ENCODE data around the gene ASTN2. TPM values are rescaled to one million over a fixed set of nuclear protein-coding genes. Genes with fewer than 3 reads are reported as not detected.

Gene ASTN2
- total RNA-seq, 5 donors from 2014 or later (not counting 1 experiment from before 2014, with no cell fraction given): 3.7 to 4.8 (median 4.4) TPM

DNA sequence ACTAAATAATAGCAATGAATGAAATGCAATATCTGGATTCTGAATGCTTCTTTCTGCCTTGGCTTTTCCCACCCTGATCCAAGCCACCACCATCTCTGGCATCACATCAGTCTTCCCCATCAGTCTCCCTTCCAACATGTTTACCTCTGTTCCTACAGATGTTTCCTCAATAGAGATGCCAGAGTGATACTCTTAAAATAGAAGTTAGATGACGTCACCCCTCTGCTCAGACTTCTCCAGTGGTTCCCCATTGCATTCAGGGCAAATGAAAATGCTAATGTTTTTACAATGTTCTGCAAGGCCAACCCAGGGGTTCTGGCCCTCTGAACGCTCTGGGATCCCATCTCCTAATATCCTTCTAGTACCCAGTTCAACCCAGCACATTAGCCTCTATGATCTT, 422.0 kb downstream of the ASTN2 start:
- WGBS (ENCODE audit: insufficient coverage): 15% methylated on average over 1 of the region's 2 CpGs
- no peak for DNase-seq
- H3K4me3 Mint-ChIP-seq: no peak overlapping the region
- H3K36me3 Mint-ChIP-seq: no peaks in the 10 kb centered on the region
- H3K9me3 Mint-ChIP-seq: peaks cover 0 to 14% (median 0%) of the 10 kb centered on the region in 3 donors
- ChIA-PET CTCF (no interaction called here), POLR2A (no interaction called here)
- Histone ChIP-seq H3K27ac (ENCODE audit: low read length) (no peak overlapping the region), H3K9me3 (no peaks in the 10 kb centered on the region), H3K4me3 (ENCODE audit: control insufficient read depth in 1 of 2, extremely low read depth in 1 of 2, low read length in 1 of 2) (no peak overlapping the region), H3K36me3 (ENCODE audit: control insufficient read depth in 2 of 2, extremely low read depth in 1 of 2, insufficient read depth in 1 of 2, low read length in 1 of 2) (no peaks in the 10 kb centered on the region), H3K27me3 (replicated peaks in 1 of 2; ENCODE audit: control insufficient read depth in 2 of 2, extremely low read depth in 1 of 2, insufficient read depth in 2 of 2, low read length in 1 of 2) (no peaks in the 10 kb centered on the region), H3K4me1 (ENCODE audit: control insufficient read depth in 1 of 2, extremely low read depth in 1 of 2, insufficient read depth in 2 of 2, low read length in 2 of 2) (no peaks in the 10 kb centered on the region)
- H3K27ac Mint-ChIP-seq: no peak overlapping the region
- ATAC-seq (replicated peaks in 1 of 4): no peak
- H3K27me3 Mint-ChIP-seq: peaks cover 0 to 8% of the 10 kb centered on the region in 2 donors
- no peaks in the 10 kb centered on the region for H3K4me1 Mint-ChIP-seq

GRCh38 chr9:116991051-116991450, 423.8 kb downstream of the ASTN2 start:
- CTCF ChIA-PET: no interaction called here
- no peak overlapping the region for H3K27ac Mint-ChIP-seq

DNA sequence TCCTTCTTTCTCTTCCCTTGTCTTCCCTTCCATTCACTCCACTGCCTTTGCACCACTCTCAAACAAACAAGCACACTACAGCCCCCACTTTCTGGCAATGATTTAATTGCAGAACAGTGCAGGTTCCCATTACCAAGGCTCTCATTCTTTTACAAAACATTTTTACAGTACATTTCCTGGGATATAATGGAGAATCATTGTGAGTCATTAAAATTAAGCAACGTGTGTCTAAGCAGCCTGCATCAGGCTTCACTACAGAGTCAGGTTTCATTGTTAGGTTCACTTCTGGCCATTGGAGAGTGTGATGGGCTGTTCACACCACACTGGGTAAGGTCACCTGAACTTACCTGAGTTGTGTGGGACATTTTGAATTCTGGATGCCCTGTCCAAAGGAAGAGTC, 424.3 kb downstream of the ASTN2 start:
- Histone ChIP-seq H3K4me3 (ENCODE audit: control insufficient read depth in 1 of 2, extremely low read depth in 1 of 2, low read length in 1 of 2) (no peak overlapping the region), H3K27me3 (replicated peaks in 1 of 2; ENCODE audit: control insufficient read depth in 2 of 2, extremely low read depth in 1 of 2, insufficient read depth in 2 of 2, low read length in 1 of 2) (peaks cover 0 to 3% of the 10 kb centered on the region in 2 experiments), H3K9me3 (no peaks in the 10 kb centered on the region), H3K27ac (ENCODE audit: low read length) (no peak overlapping the region), H3K4me1 (ENCODE audit: control insufficient read depth in 1 of 2, extremely low read depth in 1 of 2, insufficient read depth in 2 of 2, low read length in 2 of 2) (no peaks in the 10 kb centered on the region), H3K36me3 (ENCODE audit: control insufficient read depth in 2 of 2, extremely low read depth in 1 of 2, insufficient read depth in 1 of 2, low read length in 1 of 2) (no peaks in the 10 kb centered on the region)
- WGBS (ENCODE audit: insufficient coverage): no CpG with 5 or more reads among the region's 1 CpG
- Mint-ChIP-seq H3K36me3 (no peaks in the 10 kb centered on the region), H3K4me3 (no peak overlapping the region), H3K27me3 (peaks cover 0 to 8% of the 10 kb centered on the region in 2 donors), H3K4me1 (no peaks in the 10 kb centered on the region), H3K27ac (no peak overlapping the region), H3K9me3 (peaks cover 0 to 9% (median 0%) of the 10 kb centered on the region in 3 donors)
- CTCF ChIA-PET: no interaction called here
- POLR2A ChIA-PET: no interaction called here
- DNase-seq: no peak
- ATAC-seq (replicated peaks in 1 of 4): no peak

More at GRCh38 chr9:116991051-116991450, 423.8 kb downstream of the ASTN2 start:
- H3K27me3 ChIP-seq (replicated peaks in 1 of 2; ENCODE audit: control insufficient read depth in 2 of 2, extremely low read depth in 1 of 2, insufficient read depth in 2 of 2, low read length in 1 of 2): no peaks in the 10 kb centered on the region
- H3K9me3 ChIP-seq: no peaks in the 10 kb centered on the region
- Mint-ChIP-seq H3K4me3 (no peak overlapping the region), H3K36me3 (no peaks in the 10 kb centered on the region), H3K9me3 (peaks cover 0 to 9% (median 0%) of the 10 kb centered on the region in 3 donors), H3K4me1 (no peaks in the 10 kb centered on the region), H3K27me3 (peaks cover 0 to 8% of the 10 kb centered on the region in 2 donors)
- H3K4me3 ChIP-seq (ENCODE audit: control insufficient read depth in 1 of 2, extremely low read depth in 1 of 2, low read length in 1 of 2): no peak overlapping the region
- H3K36me3 ChIP-seq (ENCODE audit: control insufficient read depth in 2 of 2, extremely low read depth in 1 of 2, insufficient read depth in 1 of 2, low read length in 1 of 2): no peaks in the 10 kb centered on the region
- POLR2A ChIA-PET: no interaction called here
- 60% methylated on average over 1 of the region's 2 CpGs for WGBS (ENCODE audit: insufficient coverage)
- ATAC-seq (replicated peaks in 1 of 4) (no peak), DNase-seq (no peak)
- H3K27ac ChIP-seq (ENCODE audit: low read length): no peak overlapping the region
- H3K4me1 ChIP-seq (ENCODE audit: control insufficient read depth in 1 of 2, extremely low read depth in 1 of 2, insufficient read depth in 2 of 2, low read length in 2 of 2): no peaks in the 10 kb centered on the region

GRCh38 chr9:116987721-116988485, 427.0 kb downstream of the ASTN2 start:
- ATAC-seq (replicated peaks in 1 of 4) (no peak), DNase-seq (no peak)
- Histone ChIP-seq H3K36me3 (ENCODE audit: control insufficient read depth in 2 of 2, extremely low read depth in 1 of 2, insufficient read depth in 1 of 2, low read length in 1 of 2) (no peaks in the 10 kb centered on the region), H3K4me3 (ENCODE audit: control insufficient read depth in 1 of 2, extremely low read depth in 1 of 2, low read length in 1 of 2) (no peak overlapping the region), H3K27me3 (replicated peaks in 1 of 2; ENCODE audit: control insufficient read depth in 2 of 2, extremely low read depth in 1 of 2, insufficient read depth in 2 of 2, low read length in 1 of 2) (peaks cover 0 to 6% of the 10 kb centered on the region in 2 experiments), H3K27ac (ENCODE audit: low read length) (no peak overlapping the region), H3K9me3 (no peaks in the 10 kb centered on the region), H3K4me1 (ENCODE audit: control insufficient read depth in 1 of 2, extremely low read depth in 1 of 2, insufficient read depth in 2 of 2, low read length in 2 of 2) (no peaks in the 10 kb centered on the region)
- Mint-ChIP-seq H3K36me3 (no peaks in the 10 kb centered on the region), H3K4me1 (no peaks in the 10 kb centered on the region), H3K9me3 (peaks cover 0 to 9% (median 0%) of the 10 kb centered on the region in 3 donors), H3K27me3 (peaks cover 0 to 8% of the 10 kb centered on the region in 2 donors), H3K4me3 (no peak overlapping the region), H3K27ac (no peak overlapping the region)
- POLR2A ChIA-PET: no interaction called here
- 60% methylated on average over 1 of the region's 5 CpGs for WGBS (ENCODE audit: insufficient coverage)
- CTCF ChIA-PET: no interaction called here

DNA sequence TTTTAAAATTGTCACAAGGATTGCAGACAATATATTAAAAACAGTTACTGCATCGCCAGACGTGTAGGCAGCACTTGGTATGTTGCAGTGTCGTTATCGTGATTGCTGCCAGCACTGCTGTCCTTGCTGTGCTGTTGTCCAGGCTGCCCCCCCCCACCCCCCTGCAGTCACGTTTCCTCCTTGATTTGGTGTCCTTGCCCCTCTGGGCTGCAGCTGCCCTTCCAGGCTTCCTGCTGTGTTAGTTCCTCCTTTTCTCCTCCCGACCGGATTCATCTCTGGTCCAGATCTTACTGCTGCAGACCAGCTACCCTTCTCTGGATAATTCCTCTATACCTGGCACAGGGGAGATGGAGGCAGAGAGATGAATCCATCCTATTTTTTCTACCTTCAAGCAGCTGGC, 428.8 kb downstream of the ASTN2 start:
- 40% methylated on average over 3 of the region's 7 CpGs for WGBS (ENCODE audit: insufficient coverage)

DNA sequence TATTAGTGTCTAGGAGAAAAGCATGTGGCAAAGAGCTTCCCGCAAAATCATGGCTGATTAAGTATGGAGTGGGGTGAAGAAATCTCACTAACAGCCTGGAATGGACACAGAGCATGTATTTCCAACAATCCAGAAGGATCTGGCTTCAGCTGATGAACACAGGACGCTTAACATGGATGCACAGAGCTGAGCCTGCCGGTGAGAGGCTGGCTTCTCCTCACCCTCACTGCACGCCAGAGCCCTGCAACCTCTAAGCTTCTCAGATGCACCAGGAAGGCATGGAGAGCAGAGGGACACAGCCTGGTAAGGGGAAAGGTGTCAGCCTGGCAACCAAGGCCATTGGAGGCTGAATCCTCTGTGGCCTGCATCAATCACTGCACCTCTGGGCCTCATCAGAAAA, 429.3 kb downstream of the ASTN2 start:
- H3K4me3 ChIP-seq (ENCODE audit: control insufficient read depth in 1 of 2, extremely low read depth in 1 of 2, low read length in 1 of 2): no peak overlapping the region
- H3K27ac Mint-ChIP-seq: no peak overlapping the region
- DNase-seq (no peak), ATAC-seq (replicated peaks in 1 of 4) (no peak)
- WGBS (ENCODE audit: insufficient coverage): no CpG with 5 or more reads among the region's 4 CpGs
- ChIA-PET CTCF (no interaction called here), POLR2A (no interaction called here)
- no peaks in the 10 kb centered on the region for H3K4me1 Mint-ChIP-seq
- H3K27ac ChIP-seq (ENCODE audit: low read length): no peak overlapping the region
- H3K27me3 ChIP-seq (replicated peaks in 1 of 2; ENCODE audit: control insufficient read depth in 2 of 2, extremely low read depth in 1 of 2, insufficient read depth in 2 of 2, low read length in 1 of 2): peaks cover 0 to 6% of the 10 kb centered on the region in 2 experiments
- H3K36me3 Mint-ChIP-seq: no peaks in the 10 kb centered on the region
- no peak overlapping the region for H3K4me3 Mint-ChIP-seq
- H3K27me3 Mint-ChIP-seq: peaks cover 0 to 7% of the 10 kb centered on the region in 2 donors
- H3K9me3 ChIP-seq: no peaks in the 10 kb centered on the region
- H3K4me1 ChIP-seq (ENCODE audit: control insufficient read depth in 1 of 2, extremely low read depth in 1 of 2, insufficient read depth in 2 of 2, low read length in 2 of 2): no peaks in the 10 kb centered on the region
- peaks cover 0 to 7% (median 0%) of the 10 kb centered on the region in 3 donors for H3K9me3 Mint-ChIP-seq
- H3K36me3 ChIP-seq (ENCODE audit: control insufficient read depth in 2 of 2, extremely low read depth in 1 of 2, insufficient read depth in 1 of 2, low read length in 1 of 2): no peaks in the 10 kb centered on the region

More for the DNA sequence above, 428.8 kb downstream of the ASTN2 start:
- Mint-ChIP-seq H3K4me1 (no peaks in the 10 kb centered on the region), H3K36me3 (no peaks in the 10 kb centered on the region), H3K27ac (no peak overlapping the region), H3K27me3 (peaks cover 0 to 4% of the 10 kb centered on the region in 2 donors), H3K9me3 (peaks cover 0 to 9% (median 0%) of the 10 kb centered on the region in 3 donors), H3K4me3 (no peak overlapping the region)
- Histone ChIP-seq H3K9me3 (no peaks in the 10 kb centered on the region), H3K27ac (ENCODE audit: low read length) (no peak overlapping the region), H3K4me3 (ENCODE audit: control insufficient read depth in 1 of 2, extremely low read depth in 1 of 2, low read length in 1 of 2) (no peak overlapping the region), H3K27me3 (replicated peaks in 1 of 2; ENCODE audit: control insufficient read depth in 2 of 2, extremely low read depth in 1 of 2, insufficient read depth in 2 of 2, low read length in 1 of 2) (peaks cover 0 to 6% of the 10 kb centered on the region in 2 experiments), H3K36me3 (ENCODE audit: control insufficient read depth in 2 of 2, extremely low read depth in 1 of 2, insufficient read depth in 1 of 2, low read length in 1 of 2) (no peaks in the 10 kb centered on the region), H3K4me1 (ENCODE audit: control insufficient read depth in 1 of 2, extremely low read depth in 1 of 2, insufficient read depth in 2 of 2, low read length in 2 of 2) (no peaks in the 10 kb centered on the region)
- POLR2A ChIA-PET: no interaction called here
- ATAC-seq (replicated peaks in 1 of 4) (no peak), DNase-seq (no peak)
- CTCF ChIA-PET: no interaction called here
